NCI-H1417 treated with DMSO at 0.1 percent for 48 hours (cell line): ENCODE data around the gene IL4I1.

Experiments used
- DNase-seq: peaks from one replicate; lab custom pipeline; 2025; lab: John Stamatoyannopoulos, UW

IL4I1 gene

DNA sequence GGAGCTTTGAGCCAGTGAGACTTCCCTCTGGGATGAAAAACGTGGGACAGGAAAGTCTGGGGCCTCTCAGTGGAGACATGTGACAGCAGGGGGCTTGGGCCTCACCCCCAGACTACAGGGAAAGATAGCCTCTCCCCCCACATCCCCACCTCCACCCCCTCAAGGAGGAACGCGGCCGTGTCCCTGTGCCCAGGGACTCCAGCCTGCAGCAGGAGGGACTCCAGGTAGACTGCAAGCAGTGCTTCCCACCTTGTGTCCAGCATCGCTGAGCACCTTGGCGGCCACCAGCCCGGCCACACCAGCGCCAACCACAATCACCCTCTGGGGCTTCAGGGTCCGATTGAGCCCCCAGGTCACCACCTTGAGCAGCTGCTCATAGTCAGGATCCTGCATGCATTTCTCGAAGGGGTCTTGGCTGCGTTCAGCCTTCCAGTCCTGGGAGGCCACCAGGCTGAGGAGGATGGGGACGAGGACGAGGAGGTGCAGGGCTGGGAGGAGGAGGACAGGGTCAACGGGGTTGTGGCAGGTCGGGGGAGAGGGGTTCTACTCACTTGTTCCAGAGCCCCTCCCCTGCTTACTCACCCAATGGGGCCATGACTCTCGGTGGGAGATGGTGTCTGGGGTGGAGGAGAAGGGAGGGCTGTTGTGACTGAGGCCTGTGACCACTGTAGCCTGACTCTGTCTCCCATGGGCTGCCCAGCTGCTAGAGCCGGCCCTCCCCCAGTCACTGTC is 955 bp downstream of the IL4I1 start:
- DNase-seq = no peak

DNA sequence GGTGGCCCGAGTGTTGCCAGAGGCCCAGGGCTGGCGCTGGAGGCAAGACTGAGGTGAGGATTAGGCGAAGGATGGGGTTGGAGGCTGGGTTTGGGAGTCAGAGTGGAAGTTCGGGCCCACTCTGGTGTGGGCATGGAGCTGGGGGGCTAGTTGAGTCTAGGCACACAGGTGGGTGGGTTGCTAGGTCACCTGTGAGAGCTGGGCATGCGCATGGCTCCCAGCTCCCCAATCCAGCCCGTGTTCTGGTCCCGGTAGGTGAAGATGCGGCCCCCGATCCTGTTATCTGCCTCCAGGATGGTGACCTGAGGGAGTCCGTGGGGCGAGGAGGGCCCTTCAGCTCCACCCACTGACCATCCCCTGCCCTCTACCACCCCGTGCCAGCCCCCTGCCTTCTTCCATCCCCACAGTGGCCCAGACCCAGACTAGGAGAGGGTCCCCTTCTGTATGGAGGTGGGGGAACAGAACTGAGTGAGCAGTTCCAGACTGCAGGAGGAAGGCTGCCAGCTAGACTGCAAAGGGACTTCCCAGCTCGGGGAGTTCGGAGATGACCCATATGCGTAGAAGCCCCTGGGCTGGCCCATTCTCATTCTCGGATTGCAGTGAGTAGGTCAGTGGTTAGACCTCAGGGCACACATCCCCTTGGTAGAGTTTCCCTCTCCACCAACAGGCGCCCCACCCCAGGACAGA is 1.7 kb downstream of the IL4I1 start:
- no peak for DNase-seq

DNA sequence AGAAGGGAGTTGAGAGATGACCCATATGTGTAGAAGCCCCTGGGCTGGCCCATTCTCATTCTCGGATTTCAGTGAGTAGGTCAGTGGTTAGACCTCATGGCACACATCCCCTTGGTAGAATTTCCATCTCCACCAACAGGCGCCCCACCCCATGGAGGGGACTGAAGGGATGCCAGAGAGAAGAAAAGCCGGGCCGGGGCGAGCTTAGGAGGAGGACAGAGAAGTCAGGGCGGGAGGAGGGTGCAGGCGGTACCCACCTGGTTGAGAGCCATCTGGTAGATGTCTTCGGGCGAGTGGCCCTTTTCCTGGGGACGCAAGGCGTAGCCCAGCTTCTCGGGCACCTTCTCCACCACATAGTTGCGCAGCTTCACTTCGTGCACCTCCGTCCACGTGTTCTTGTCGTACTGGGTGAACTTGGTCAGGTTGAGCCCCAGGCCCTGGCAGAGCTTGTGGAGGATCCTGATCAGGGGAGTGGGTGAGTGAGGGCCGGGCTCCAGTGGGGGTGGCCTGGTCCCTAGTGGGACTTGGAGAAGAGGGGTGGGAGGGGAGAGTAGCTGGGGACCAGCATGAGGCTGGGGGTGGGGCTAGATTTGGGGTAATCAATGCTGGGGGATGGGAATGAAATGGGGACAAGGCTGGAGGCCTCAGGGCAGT is 2.5 kb downstream of the IL4I1 start:
- DNase-seq = no peak

DNA sequence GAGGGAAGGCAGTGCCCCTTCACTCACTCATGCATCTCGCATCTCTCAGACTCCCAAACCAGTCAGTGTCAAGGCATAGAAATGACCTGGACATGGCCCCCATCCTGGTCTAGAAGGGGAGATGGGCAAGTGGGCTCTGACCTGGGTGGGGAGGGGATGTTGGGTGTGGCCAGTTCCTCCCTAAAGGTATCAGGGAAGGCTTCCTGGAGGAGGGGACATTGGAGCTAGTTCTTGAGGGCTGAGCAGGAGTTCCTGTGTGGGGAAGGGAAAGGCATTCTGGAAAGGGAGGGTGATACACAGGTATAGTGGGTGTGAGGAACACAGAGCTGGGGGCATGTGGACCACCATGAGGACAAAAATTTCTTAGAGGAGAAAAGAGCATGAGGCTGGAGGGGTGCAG is 4.0 kb downstream of the IL4I1 start:
- DNase-seq = no peak

DNA sequence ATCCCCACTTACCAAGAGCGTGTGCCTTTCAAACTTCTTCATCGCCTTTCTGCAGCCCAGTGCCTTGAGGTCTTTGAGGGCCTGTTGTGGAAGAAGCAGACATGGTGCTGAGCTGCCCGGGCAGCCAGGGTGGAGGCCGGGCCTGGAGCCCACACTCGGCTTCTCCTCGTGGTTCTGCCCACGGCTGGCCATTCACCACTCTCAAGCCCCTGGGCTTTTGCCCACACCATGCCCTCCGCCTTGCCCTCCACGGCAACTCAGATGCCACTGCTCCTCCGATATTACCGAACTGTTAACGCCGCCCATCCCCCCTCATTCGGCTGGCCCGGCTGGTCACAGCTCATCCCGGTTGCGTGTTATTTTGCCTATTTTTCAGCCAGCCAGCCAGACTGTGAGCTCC is 5.3 kb downstream of the IL4I1 start:
- no peak for DNase-seq

DNA sequence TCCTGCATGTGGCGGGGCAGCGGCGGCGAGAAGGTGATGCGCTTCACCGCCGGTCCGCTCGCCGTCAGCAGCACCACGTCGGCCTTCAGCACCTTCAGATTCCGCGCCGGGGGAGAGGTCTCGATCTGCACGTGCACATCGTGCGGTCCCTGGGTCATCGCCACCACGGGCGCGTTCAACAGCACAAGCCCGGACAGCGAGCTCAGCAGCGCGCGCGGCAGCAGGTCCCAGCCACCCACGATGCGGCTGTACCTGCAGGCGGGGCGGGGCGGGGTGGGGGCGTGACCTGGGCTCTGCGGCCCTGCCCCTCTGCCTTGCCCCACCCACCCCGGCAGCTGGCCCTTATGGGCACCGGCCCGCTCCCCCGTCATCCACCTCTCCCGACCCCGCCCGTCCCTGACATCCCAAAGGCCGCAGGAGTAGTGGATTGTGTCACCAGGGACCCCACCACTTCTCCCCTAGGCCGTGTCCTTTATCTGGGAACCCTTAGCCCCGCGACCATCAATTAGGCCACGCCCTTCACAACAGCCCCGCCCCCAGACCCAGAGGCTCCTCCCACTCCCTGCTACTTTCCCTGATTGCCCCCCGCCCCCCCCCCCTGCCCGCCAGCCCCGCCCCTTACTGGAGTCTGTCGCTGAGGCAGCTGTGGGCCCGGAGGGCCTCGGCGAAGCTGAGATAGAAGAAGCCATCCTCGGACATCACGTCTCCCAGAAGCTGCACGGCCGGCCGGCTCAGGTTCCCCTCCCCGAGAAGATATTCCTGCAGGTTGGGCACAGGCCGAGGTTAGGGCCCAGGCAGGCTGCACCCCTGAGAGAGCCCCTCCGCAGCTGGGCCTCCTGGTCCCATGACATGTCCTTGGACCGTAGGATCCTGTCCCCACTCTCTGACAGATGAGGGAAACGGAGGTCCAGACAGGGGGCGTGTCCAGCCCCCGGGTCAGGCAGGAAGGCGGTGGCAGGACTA is 6.1 kb downstream of the IL4I1 start:
- DNase-seq = no peak

DNA sequence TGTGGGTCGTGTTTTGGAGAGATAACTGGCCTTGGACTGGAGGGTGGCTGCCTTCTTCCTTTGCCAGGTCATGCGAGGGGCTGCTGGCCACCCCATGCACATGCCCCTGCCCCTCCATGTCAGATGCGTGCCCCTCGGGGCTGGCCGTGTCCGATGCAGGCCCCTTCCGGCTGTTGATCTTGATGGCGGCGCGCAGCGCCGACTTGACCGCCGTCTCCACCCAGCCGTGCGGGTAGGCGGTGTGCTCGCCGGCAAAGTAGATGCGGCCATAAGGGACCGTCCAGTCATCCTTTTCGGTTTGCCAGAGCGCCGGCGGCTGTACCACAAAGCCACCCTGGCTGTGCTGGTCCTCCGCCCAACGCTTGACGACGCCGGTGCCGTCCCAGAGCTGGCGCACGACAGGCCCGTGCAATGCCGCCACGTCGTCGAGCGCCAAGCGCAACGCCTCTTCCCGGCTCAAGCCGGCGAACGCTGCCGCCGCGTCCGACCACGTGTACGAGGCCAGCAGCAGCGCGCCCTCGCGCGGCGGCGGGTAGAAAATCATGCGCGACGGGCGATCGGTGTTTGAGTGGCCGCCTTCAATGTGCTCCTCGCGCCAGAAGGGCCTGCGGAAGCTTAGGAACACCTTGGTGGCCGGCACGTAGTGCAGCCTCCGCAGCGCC is 6.9 kb downstream of the IL4I1 start:
- DNase-seq = no peak

DNA sequence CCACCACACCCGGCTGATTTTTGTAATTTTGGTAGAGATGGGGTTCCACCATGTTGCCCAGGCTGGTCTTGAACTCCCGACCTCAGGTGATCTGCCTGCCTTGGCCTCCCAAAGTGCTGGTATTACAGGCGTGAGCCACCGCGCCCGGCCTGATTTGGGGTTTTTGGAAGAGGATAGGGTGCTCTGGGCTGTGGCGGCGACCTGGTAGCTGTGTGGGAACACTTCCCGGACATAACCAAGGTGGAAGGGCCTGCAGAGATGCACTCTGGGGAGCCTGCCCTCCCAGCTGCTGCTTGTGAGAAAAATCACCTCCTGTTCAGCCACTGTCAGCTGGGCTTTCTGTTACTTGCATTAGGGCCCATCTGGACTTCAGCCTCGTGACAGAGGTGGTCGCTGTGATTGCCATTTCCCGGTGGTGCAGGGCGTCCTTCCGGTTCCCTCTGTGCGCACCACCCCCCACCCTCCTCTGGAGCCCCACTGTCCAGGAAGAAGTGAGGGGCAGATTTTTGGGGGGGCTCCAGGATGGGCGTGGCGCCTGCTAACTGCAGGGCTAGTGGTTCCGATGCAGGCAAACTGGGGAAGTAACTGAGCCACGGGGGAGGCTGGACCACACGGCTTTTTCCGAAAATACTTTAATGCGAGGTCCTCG is 7.5 kb downstream of the IL4I1 start:
- DNase-seq = no peak

DNA sequence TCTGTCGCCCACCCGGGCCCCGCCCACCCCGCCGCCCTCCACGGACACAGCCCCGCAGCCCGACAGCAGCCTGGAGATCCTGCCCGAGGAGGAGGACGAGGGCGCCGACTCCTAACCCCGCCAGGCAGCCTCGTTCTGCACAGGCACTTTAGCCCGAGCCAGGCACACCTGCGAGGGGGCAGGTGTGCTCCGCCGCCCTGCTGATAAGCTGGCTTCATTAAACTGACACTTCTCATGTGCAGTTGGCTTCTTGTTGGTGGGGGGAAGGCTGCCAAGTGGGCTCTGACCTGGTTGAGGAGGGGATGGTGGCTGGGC is 8.2 kb downstream of the IL4I1 start:
- no peak for DNase-seq

DNA sequence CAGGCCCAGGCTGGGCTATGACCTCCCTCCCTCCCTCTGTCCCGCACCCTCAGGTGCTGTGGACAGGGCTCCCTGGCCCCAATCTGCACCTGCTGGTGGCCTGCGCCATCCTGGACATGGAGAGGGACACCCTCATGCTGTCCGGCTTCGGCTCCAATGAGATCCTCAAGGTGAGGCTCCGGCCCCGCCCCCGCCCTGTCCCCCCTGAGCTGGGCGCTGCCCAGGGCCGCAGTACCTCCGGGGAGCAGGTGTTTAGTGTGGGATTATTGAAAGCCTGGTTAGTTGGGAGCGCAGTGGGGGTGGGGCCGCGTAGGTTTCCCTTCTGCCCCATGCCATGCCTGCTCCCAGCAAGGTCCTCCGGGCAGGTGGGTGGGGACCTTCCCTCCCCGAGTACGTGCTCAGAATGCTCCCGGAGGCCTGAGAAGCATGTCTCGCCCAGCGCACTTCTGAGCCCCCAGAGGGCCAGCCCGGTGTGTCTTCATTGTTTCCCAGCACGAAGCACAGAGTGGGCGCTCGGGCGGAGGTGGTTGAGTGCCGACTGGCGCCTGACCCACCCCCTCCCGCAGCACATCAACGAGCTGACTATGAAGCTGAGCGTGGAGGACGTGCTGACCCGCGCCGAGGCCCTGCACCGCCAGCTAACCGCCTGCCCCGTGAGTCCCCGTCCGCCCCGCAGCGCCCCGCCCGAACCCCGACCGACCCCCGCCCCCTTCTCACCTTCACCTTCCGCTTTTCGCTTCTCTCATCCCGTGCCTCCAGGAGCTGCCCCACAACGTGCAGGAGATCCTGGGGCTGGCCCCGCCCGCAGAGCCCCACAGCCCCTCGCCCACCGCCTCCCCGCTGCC is 8.8 kb downstream of the IL4I1 start:
- no peak for DNase-seq

DNA sequence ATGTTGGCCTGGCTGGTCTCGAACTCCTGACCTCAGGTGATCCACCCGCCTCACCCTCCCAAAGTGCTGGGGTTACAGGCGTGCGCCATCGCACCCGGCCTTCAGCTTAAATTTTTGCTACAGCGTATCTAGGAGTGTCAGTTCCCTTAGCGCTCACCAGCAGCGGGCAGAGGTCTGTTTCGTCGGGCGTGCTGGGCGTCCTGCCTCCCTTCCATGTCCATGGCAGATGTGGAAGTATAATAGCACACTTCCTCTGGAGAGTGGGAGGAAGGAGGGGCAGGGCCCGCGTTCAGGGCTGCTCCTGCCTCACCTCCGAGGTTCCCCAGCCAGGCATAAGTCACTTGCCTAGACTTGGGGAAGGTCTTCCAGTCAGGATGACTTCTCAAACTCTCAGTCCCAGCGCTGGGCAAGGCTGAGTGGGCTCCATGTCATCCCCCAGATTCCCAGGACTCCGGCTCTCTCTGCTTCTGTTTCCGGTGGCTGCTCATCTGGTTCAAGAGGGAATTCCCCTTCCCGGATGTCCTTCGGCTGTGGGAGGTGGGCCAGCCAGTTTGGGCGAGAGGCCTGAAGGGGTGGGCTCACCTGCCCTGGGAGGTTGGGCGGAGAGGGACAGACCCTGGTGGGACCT is 9.5 kb downstream of the IL4I1 start:
- DNase-seq = no peak

DNA sequence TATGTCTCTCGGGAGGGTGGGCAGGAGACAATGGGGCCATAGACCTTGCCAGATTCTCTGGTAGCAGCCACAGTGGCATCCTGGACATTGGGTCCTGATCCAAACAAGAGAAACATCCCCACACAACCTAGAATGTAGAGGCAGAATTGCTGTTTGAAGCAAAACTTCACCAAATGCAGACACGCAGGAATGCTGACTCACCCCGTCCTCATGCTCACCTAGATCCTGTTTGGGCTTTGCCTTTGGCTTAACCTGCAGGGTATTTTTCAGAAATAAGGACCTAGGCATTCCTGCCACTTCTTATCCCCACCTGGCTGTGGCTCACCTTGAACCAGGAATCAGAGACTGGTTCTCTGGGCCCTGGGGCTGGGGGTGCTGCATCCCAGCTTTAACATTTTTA is 11.9 kb downstream of the IL4I1 start:
- DNase-seq = no peak

DNA sequence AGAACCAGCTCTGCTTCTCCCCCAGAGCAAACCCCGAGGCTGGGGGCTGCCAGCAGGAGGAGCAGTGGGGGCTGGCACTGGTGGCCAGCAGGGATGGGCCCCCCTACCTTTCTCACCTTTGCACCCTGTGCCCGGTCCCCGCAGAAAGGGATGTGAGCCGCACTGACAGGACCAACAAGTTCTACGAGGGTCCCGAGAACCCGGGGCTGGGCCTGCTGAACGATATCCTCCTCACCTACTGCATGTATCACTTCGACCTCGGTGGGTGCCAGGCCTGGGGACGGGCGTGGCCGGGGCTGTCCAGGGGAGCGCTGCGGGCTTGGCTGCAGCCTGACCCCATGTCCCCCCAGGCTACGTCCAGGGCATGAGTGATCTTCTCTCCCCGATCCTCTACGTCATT is 12.6 kb downstream of the IL4I1 start:
- DNase-seq = no peak

DNA sequence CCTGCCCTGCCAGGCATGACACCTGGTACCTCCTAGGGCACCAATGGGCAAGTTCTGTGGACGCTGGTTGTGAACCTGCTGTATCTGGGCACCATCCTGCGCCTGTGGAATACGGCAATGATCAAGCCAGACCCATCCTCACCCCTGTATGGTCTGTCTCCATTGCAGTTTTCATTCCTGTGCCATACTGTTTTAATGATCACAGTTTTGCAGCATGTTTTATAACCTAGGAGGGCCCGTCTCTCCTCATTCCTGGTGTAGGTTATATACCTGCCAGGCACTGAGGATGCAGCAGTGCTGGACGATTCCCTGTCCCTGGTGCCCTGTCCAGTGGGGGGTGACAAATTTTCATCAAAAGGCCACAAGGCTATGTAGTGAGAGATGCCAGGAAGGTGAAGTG is 13.6 kb downstream of the IL4I1 start:
- no peak for DNase-seq

DNA sequence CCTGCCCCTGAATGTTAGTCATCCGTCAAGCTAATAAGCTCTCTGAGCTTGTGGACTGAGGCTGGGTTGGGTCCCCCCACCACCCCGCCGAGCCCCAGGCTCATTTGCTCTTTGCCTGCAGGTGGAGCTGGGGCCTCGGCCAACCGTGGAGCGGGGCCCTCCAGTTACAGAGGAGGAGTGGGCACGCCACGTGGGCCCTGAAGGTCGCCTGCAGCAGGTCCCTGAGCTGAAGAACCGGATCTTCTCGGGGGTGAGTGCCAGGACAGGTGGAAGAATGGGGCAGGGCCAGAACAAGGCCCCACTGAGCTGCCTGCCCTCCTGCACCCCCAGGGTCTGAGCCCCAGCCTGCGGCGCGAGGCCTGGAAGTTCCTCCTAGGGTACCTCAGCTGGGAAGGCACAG is 14.0 kb downstream of the IL4I1 start:
- DNase-seq = no peak

DNA sequence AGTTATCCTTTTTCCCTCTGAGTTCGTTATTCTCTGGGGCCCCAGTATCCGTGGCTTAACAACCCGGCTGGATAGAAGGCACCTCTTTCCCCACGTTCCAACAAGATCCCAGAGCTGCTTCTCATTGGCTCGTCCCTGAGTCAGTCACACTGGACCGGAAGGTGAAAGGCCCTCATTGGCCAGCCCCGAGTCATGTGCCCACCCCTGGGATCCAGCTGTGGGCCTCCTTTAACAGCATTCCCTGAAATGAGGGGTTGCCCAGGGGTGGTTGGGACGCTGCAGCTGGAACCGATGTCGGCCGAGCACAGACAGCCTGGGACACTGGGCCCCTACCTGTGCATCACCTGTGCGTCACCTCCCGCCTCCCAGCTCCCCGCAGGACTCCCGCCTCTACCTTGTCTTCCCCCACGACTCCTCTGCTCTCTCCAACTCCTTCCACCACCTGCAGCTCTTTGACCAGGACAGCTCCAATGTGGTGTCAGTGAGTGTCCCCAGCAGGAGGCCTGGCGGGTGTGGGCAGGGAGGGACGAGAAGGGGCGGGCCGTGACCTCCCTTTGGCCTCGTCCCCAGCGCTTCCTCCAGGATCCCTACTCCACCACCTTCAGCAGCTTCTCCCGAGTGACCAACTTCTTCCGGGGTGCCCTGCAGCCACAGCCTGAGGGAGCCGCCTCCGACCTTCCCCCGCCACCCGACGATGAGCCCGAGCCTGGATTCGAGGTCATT is 14.9 kb downstream of the IL4I1 start:
- no peak for DNase-seq

DNA sequence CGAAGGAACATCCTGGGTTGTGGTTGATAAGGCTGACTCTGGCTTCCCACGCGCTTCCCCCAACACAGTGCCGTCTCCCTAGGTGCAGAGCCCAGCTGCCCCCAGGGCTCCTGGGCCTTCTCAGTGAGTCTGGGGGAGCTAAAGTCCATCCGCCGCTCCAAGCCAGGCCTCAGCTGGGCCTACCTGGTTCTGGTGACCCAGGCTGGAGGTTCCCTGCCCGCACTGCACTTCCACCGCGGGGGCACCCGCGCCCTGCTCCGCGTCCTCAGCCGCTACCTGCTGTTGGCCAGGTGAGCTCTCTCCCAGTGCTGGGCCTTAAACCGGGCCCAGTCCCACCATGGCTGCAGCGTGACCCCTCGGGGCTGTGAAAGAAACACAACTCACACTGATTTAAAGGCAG is 15.5 kb downstream of the IL4I1 start:
- no peak for DNase-seq

DNA sequence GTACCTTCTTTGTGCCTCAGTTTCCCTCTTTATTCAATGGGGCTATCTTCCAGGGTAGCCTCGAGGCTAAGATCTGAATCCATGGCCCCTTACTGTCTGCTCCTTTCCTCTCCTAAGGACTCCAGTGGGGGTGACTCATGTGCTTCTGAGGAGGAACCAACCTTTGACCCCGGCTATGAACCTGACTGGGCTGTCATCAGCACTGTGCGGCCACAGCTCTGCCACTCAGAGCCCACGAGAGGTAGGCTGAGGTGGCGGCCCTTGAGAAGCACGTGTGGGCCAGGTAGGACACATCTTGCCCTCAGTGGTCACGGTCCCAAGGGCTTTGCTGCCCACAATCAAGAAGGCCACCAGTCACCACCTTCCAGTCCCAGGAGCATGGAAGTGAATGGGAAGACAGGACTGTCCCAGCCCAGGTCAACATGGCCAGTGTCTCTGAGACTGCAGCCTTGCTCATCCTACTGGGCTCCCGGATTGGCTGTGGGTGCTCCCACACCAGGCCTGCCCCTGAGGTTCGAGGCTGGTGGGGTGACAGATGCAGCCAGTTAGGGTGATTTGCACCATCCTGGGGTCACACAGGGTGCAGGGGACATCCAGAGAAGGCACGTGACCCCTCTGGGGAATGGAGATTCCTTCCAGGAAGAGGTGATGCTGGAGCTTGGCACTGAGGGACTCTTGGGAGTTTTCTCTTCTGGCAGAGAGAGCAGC is 16.4 kb downstream of the IL4I1 start:
- DNase-seq = no peak
